SK-N-SH (cell line): ENCODE measurements around the gene TRDN. TPM values are rescaled to one million over a fixed set of nuclear protein-coding genes. Genes with fewer than 3 reads are reported as not detected.

ENCODE experiments used
- CTCF ChIA-PET: fragments of 300-600, 350-600 bp; formaldehyde crosslinking; extraction: SDS; loops from one replicate; lab custom pipeline; 2021; lab: Yijun Ruan, JAX
- POLR2A ChIA-PET: fragments of 350-600 bp; sonication (Branson Sonifier 250); formaldehyde crosslinking; extraction: SDS; loops from one replicate; lab custom pipeline; 2020; ENCODE audit warnings: antibody characterized with exemption, inconsistent platforms; lab: Yijun Ruan, JAX
- DNase-seq: peaks from one replicate; pipeline ENCODE4 v3.0.0; 2012
- H2AFZ ChIP-seq: fragments of 200-600 bp; sonication (generic); 2 replicates; pipeline ENCODE4 v1.8.1; 2016; ENCODE audit warnings: antibody characterized with exemption, mild to moderate bottlenecking, low read depth
- H3F3A ChIP-seq: fragments of 200-600 bp; sonication (generic); replicated peaks from 2 replicates; pipeline ENCODE3; 2016; ENCODE audit warnings: antibody characterized with exemption, mild to moderate bottlenecking; ENCODE audit not compliant: insufficient read depth
- H3K27ac ChIP-seq, 2 experiments: fragments of 200-500 bp in 1 of 2; fragments of 200-600 bp in 1 of 2; sonication (Bioruptor generic) in 1 of 2; sonication (generic), shearing (Covaris generic) in 1 of 2; 2 replicates each; pipeline versions ENCODE4 v1.5.1 to v1.6.1; 2014 to 2016; ENCODE audit warnings: low read depth in 2 of 2, inconsistent platforms in 1 of 2, low read length in 1 of 2, mild to moderate bottlenecking in 1 of 2, mixed read lengths in 1 of 2
- H3K27me3 ChIP-seq: fragments of 200-600 bp; sonication (generic), shearing (Covaris generic); 2 replicates; pipeline ENCODE4 v1.6.1; 2016; ENCODE audit warnings: mixed run types; ENCODE audit not compliant: insufficient read depth
- H3K36me3 ChIP-seq, 2 experiments: fragments of 200-500 bp in 1 of 2; fragments of 200-600 bp in 1 of 2; sonication (Bioruptor generic) in 1 of 2; sonication (generic) in 1 of 2; replicated peaks in 1 of 2; 2 replicates each; pipeline versions ENCODE3 to v1.5.1; 2014 to 2016; ENCODE audit warnings: low read length in 1 of 2, mild to moderate bottlenecking in 1 of 2; ENCODE audit not compliant: insufficient read depth in 2 of 2, control insufficient read depth in 1 of 2
- H3K4me1 ChIP-seq, 2 experiments: fragments of 200-500 bp in 1 of 2; fragments of 200-600 bp in 1 of 2; sonication (Bioruptor generic) in 1 of 2; sonication (generic), shearing (Covaris generic) in 1 of 2; 2 replicates each; pipeline versions ENCODE4 v1.5.1 to v1.6.1; 2014 to 2016; ENCODE audit warnings: low read depth in 1 of 2, low read length in 1 of 2, mixed run types in 1 of 2; ENCODE audit not compliant: insufficient read depth in 2 of 2, control insufficient read depth in 1 of 2
- H3K4me2 ChIP-seq: fragments of 200-600 bp; sonication (generic), shearing (Covaris generic); 2 replicates; pipeline ENCODE4 v1.6.1; 2017; ENCODE audit warnings: mixed run types
- H3K4me3 ChIP-seq, 2 experiments: fragments of 200-500 bp in 1 of 2; fragments of 200-600 bp in 1 of 2; sonication (Bioruptor generic) in 1 of 2; sonication (generic), shearing (Covaris generic) in 1 of 2; 2 replicates each; pipeline versions ENCODE4 v1.5.1 to v1.8.1; 2014 to 2016; ENCODE audit warnings: low read depth in 2 of 2, inconsistent platforms in 1 of 2, low read length in 1 of 2, mild to moderate bottlenecking in 1 of 2, mixed read lengths in 1 of 2, moderate library complexity in 1 of 2
- H3K79me2 ChIP-seq: fragments of 200-600 bp; sonication (generic); 2 replicates; pipeline ENCODE4 v1.8.1; 2017; ENCODE audit warnings: mild to moderate bottlenecking; ENCODE audit not compliant: insufficient read depth
- H3K9ac ChIP-seq: fragments of 200-600 bp; sonication (generic); 2 replicates; pipeline ENCODE4 v1.6.1; 2017; ENCODE audit warnings: mixed run types
- H3K9me2 ChIP-seq: fragments of 200-600 bp; sonication (generic); 2 replicates; pipeline ENCODE4 v1.6.1; 2017; ENCODE audit warnings: mixed run types
- H3K9me3 ChIP-seq: fragments of 200-600 bp; sonication (generic); 2 replicates; pipeline ENCODE4 v1.6.1; 2017; ENCODE audit warnings: mixed run types, mild to moderate bottlenecking, moderate library complexity
- H4K20me1 ChIP-seq: fragments of 200-600 bp; sonication (generic); 2 replicates; pipeline ENCODE4 v1.6.1; 2017; ENCODE audit warnings: mild to moderate bottlenecking, mixed run types; ENCODE audit not compliant: insufficient read depth
- CHD2 ChIP-seq: fragments of 150-350 bp; IDR thresholded peaks from 2 replicates; pipeline ENCODE4 v1.6.1; 2018; ENCODE audit warnings: low read length; ENCODE audit not compliant: partially characterized antibody
- EZH2phosphoT487 ChIP-seq: fragments of 200-600 bp; sonication (generic); IDR thresholded peaks from 2 replicates; pipeline ENCODE4 v1.6.1; 2017; ENCODE audit warnings: low read depth, mixed run types, mild to moderate bottlenecking, antibody characterized with exemption, moderate library complexity, borderline replicate concordance
- MXI1 ChIP-seq: IDR thresholded peaks from 2 replicates; pipeline ENCODE4 v1.6.1; 2012; ENCODE audit warnings: mild to moderate bottlenecking, low read depth, low read length, improper control_type of control experiment
- NFIC ChIP-seq: IDR thresholded peaks from 2 replicates; pipeline ENCODE4 v1.4.0; 2012; ENCODE audit warnings: borderline replicate concordance
- POLR2AphosphoS5 ChIP-seq: IDR thresholded peaks from 2 replicates; pipeline ENCODE4 v1.6.1; 2012; ENCODE audit warnings: low read depth, low read length
- RCOR1 ChIP-seq: fragments of 150-350 bp; IDR thresholded peaks from 2 replicates; pipeline ENCODE4 v1.6.1; 2017; ENCODE audit warnings: antibody characterized with exemption, low read length
- SIN3A ChIP-seq: IDR thresholded peaks from 2 replicates; pipeline ENCODE4 v1.6.1; 2012; ENCODE audit warnings: low read depth, mild to moderate bottlenecking, low read length, moderate library complexity, borderline replicate concordance
- TAF1 ChIP-seq: IDR thresholded peaks from 2 replicates; pipeline ENCODE4 v1.6.1; 2012; ENCODE audit warnings: low read depth, mild to moderate bottlenecking, low read length, moderate library complexity, borderline replicate concordance
- WGBS: methylation state at CpG from one replicate; pipeline ENCODE4 v1.1.6; 2017; ENCODE audit warnings: low lambda C conversion rate; 5-methylcytosine and 5-hydroxymethylcytosine counted together
- polyA plus RNA-seq, 3 experiments: library from polyadenylated mRNA; depleted of rRNA; stranded (reverse); fragments of >200 nt; gene quantifications; 2 replicates each; pipeline ENCODE4 v1.2.3, GENCODE V29; 2012
- TF ChIP-seq, protein P1 (sequence below): fragments of 150-350 bp; IDR thresholded peaks from 2 replicates; pipeline ENCODE4 v1.6.1; 2016; ENCODE audit warnings: mild to moderate bottlenecking, low read depth, low read length
- TF ChIP-seq, protein P2 (sequence below): IDR thresholded peaks from 2 replicates; pipeline ENCODE4 v1.6.1; 2012; ENCODE audit warnings: mild to moderate bottlenecking, low read depth, low read length, moderate library complexity
- TF ChIP-seq, protein P3 (sequence below): fragments of 200-600 bp; sonication (generic); IDR thresholded peaks from 2 replicates; pipeline ENCODE4 v1.6.1; 2017; ENCODE audit warnings: antibody characterized with exemption, mild to moderate bottlenecking, moderate library complexity
- TF ChIP-seq, protein P4 (sequence below): fragments of 150-350 bp; IDR thresholded peaks from 2 replicates; pipeline ENCODE4 v1.6.1; 2017; ENCODE audit warnings: antibody characterized with exemption, low read length, low read depth, borderline replicate concordance
- TF ChIP-seq, protein P5 (sequence below): IDR thresholded peaks from 2 replicates; pipeline ENCODE4; 2012
- TF ChIP-seq, protein P6 (sequence below): IDR thresholded peaks from 2 replicates; pipeline ENCODE4 v1.4.0; 2012; ENCODE audit warnings: low read depth, borderline replicate concordance

Gene TRDN
- polyA plus RNA-seq, 1 of the 3 experiments (the other 2 are of a cell fraction), result not detected

DNA sequence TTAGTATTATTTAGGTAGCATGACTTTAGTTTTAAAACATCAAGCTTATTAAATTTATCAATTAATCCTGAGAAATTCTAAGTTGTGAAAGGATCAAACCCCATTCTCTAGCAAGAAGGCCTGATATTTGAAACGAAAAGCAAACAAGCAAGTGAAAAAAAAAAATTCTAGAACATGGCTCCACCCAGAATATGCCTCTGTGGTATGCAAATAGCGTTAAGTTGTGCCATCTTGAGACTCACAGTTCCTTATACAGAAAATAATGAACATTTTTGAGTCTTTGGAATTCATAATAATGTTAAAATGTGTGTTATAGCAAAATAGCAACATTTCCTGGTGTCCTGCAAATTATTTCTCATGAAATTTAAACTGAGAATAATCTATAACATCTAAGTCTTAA is 42.0 kb downstream of the TRDN start:
- no peaks in the 10 kb centered on the region for H4K20me1 ChIP-seq
- H3K36me3 ChIP-seq, result no peaks in the 10 kb centered on the region
- CTCF ChIA-PET, result no interaction called here
- WGBS, result 1% methylated on average over 2 of the region's 2 CpGs
- H3K4me1 ChIP-seq, result no peaks in the 10 kb centered on the region
- no peaks in the 10 kb centered on the region for H3K9me3 ChIP-seq
- no peaks in the 10 kb centered on the region for H3F3A ChIP-seq
- no peak overlapping the region for H3K4me3 ChIP-seq
- no peak for DNase-seq
- POLR2A ChIA-PET, result no interaction called here
- no peak overlapping the region for H3K9ac ChIP-seq
- no peaks in the 10 kb centered on the region for H3K27me3 ChIP-seq
- TF ChIP-seq, protein P1, sequence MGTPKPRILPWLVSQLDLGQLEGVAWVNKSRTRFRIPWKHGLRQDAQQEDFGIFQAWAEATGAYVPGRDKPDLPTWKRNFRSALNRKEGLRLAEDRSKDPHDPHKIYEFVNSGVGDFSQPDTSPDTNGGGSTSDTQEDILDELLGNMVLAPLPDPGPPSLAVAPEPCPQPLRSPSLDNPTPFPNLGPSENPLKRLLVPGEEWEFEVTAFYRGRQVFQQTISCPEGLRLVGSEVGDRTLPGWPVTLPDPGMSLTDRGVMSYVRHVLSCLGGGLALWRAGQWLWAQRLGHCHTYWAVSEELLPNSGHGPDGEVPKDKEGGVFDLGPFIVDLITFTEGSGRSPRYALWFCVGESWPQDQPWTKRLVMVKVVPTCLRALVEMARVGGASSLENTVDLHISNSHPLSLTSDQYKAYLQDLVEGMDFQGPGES, result no peak
- TF ChIP-seq NFIC (no peak), CHD2 (no peak), POLR2AphosphoS5 (no peak), TAF1 (no peak), MXI1 (no peak), SIN3A (no peak), EZH2phosphoT487 (no peak), RCOR1 (no peak)
- TF ChIP-seq, protein P2, sequence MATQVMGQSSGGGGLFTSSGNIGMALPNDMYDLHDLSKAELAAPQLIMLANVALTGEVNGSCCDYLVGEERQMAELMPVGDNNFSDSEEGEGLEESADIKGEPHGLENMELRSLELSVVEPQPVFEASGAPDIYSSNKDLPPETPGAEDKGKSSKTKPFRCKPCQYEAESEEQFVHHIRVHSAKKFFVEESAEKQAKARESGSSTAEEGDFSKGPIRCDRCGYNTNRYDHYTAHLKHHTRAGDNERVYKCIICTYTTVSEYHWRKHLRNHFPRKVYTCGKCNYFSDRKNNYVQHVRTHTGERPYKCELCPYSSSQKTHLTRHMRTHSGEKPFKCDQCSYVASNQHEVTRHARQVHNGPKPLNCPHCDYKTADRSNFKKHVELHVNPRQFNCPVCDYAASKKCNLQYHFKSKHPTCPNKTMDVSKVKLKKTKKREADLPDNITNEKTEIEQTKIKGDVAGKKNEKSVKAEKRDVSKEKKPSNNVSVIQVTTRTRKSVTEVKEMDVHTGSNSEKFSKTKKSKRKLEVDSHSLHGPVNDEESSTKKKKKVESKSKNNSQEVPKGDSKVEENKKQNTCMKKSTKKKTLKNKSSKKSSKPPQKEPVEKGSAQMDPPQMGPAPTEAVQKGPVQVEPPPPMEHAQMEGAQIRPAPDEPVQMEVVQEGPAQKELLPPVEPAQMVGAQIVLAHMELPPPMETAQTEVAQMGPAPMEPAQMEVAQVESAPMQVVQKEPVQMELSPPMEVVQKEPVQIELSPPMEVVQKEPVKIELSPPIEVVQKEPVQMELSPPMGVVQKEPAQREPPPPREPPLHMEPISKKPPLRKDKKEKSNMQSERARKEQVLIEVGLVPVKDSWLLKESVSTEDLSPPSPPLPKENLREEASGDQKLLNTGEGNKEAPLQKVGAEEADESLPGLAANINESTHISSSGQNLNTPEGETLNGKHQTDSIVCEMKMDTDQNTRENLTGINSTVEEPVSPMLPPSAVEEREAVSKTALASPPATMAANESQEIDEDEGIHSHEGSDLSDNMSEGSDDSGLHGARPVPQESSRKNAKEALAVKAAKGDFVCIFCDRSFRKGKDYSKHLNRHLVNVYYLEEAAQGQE, result no peak
- TF ChIP-seq, protein P3, sequence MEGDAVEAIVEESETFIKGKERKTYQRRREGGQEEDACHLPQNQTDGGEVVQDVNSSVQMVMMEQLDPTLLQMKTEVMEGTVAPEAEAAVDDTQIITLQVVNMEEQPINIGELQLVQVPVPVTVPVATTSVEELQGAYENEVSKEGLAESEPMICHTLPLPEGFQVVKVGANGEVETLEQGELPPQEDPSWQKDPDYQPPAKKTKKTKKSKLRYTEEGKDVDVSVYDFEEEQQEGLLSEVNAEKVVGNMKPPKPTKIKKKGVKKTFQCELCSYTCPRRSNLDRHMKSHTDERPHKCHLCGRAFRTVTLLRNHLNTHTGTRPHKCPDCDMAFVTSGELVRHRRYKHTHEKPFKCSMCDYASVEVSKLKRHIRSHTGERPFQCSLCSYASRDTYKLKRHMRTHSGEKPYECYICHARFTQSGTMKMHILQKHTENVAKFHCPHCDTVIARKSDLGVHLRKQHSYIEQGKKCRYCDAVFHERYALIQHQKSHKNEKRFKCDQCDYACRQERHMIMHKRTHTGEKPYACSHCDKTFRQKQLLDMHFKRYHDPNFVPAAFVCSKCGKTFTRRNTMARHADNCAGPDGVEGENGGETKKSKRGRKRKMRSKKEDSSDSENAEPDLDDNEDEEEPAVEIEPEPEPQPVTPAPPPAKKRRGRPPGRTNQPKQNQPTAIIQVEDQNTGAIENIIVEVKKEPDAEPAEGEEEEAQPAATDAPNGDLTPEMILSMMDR, result no peak
- TF ChIP-seq, protein P4, sequence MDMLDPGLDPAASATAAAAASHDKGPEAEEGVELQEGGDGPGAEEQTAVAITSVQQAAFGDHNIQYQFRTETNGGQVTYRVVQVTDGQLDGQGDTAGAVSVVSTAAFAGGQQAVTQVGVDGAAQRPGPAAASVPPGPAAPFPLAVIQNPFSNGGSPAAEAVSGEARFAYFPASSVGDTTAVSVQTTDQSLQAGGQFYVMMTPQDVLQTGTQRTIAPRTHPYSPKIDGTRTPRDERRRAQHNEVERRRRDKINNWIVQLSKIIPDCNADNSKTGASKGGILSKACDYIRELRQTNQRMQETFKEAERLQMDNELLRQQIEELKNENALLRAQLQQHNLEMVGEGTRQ, result no peak
- TF ChIP-seq, protein P5, sequence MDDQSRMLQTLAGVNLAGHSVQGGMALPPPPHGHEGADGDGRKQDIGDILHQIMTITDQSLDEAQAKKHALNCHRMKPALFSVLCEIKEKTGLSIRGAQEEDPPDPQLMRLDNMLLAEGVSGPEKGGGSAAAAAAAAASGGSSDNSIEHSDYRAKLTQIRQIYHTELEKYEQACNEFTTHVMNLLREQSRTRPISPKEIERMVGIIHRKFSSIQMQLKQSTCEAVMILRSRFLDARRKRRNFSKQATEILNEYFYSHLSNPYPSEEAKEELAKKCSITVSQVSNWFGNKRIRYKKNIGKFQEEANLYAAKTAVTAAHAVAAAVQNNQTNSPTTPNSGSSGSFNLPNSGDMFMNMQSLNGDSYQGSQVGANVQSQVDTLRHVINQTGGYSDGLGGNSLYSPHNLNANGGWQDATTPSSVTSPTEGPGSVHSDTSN, result no peak
- TF ChIP-seq, protein P6, sequence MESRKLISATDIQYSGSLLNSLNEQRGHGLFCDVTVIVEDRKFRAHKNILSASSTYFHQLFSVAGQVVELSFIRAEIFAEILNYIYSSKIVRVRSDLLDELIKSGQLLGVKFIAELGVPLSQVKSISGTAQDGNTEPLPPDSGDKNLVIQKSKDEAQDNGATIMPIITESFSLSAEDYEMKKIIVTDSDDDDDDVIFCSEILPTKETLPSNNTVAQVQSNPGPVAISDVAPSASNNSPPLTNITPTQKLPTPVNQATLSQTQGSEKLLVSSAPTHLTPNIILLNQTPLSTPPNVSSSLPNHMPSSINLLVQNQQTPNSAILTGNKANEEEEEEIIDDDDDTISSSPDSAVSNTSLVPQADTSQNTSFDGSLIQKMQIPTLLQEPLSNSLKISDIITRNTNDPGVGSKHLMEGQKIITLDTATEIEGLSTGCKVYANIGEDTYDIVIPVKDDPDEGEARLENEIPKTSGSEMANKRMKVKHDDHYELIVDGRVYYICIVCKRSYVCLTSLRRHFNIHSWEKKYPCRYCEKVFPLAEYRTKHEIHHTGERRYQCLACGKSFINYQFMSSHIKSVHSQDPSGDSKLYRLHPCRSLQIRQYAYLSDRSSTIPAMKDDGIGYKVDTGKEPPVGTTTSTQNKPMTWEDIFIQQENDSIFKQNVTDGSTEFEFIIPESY, result no peak
- TF ChIP-seq, all 33 proteins: peak for 0
- Histone ChIP-seq H2AFZ (no peak overlapping the region), H3K27ac (no peak overlapping the region), H3K79me2 (no peaks in the 10 kb centered on the region), H3K4me2 (no peak overlapping the region), H3K9me2 (no peaks in the 10 kb centered on the region)
